HG03175 (cell line): ENCODE results near the gene CCDC175.

ENCODE experiments used
- ATAC-seq: cut with Tn5 transposase; IDR thresholded peaks from one replicate; pipeline ENCODE4 v1.9.1; 2021; ENCODE audit warnings: mild to moderate bottlenecking, moderate library complexity; ENCODE audit not compliant: unreplicated experiment

The CCDC175 gene

GRCh38 chr14:59541731-59542130 is 34.9 kb downstream of the CCDC175 start:
- no peak for ATAC-seq

DNA sequence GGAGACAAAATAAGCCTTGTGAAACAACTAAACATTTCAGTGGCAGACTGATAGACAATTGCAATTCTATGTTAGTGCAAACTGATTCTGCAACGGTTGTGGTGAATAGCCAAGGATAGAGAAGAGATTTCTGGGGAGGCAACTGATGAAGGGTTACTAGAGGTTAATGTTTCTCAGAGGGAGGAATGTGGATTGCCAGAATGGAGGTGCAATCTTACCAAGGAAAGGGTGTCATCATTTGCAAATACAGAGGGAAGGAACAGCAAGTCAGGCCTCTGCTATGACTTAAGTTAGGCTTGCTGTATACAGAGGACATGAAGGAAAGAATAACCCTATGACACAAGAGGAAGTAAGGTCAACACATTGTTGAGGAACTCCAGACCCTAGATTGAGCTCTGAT is 35.8 kb downstream of the CCDC175 start:
- ATAC-seq: no peak

DNA sequence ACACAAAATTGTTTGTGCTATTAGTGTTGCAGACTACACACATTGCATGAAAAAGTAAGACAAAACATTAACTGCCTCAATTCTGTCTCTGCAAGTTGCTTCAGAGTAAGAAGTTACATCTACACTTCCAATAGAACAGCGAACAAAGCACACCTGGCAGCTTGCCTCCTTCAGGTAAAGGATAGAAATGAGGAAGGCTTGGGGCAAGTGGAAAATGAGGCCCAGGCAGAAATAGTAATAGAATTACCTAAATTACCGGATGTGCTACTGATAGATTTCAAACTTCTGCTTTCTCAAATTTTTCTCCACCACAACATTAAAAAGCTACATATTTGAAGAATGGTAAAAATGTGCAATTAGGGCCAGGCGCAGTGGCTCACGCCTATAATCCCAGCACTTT is 37.7 kb downstream of the CCDC175 start:
- ATAC-seq: no peak

- ATAC-seq: no peak
These were observed 39.1 kb downstream of the CCDC175 start for GRCh38 chr14:59537476-59537875.

- no peak for ATAC-seq
These were observed 42.1 kb downstream of the CCDC175 start for GRCh38 chr14:59534361-59534987.

DNA sequence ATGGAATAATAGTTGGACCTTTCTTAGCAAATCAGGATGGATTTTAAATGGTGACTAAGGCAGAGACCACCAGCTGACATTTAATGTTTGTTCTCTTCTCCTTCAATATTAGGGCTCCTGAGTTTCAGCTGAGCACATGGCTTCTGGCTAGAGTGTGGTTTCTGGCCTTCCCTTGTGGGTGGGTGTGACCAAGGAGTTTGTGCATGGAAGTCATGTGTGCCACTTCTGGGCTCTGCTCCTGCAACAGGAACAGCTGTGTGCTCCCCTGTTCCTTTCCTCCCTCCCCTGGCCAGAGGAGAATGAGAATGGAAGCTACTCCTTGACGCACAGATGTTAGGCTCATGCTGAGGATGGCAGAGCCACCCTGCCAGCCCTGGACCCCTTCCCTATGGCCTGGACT is 44.2 kb downstream of the CCDC175 start:
- no peak for ATAC-seq

GRCh38 chr14:59530349-59530748 is 46.3 kb downstream of the CCDC175 start:
- ATAC-seq: no peak

DNA sequence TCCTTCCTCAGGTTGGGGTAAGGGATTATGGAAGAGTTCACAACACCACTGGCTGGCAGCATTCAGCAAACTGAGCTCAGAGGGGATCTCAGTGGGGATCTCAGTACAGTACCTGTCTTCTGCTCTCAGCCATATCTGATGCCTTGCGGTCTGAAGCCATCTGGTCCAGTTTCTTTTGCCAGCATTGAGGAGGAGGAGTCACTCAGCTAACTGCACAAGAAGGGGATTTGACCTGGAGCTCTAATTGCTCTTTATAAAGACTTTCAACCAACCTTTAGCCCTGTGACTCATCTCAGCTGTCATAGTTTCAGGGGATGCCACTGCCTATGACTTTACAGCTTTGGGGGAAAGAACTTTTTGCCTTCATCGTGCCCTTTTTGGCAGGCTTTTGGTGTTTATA is 47.4 kb downstream of the CCDC175 start:
- ATAC-seq: no peak

- no peak for ATAC-seq
These were observed 56.4 kb downstream of the CCDC175 start for GRCh38 chr14:59520224-59520623.

DNA sequence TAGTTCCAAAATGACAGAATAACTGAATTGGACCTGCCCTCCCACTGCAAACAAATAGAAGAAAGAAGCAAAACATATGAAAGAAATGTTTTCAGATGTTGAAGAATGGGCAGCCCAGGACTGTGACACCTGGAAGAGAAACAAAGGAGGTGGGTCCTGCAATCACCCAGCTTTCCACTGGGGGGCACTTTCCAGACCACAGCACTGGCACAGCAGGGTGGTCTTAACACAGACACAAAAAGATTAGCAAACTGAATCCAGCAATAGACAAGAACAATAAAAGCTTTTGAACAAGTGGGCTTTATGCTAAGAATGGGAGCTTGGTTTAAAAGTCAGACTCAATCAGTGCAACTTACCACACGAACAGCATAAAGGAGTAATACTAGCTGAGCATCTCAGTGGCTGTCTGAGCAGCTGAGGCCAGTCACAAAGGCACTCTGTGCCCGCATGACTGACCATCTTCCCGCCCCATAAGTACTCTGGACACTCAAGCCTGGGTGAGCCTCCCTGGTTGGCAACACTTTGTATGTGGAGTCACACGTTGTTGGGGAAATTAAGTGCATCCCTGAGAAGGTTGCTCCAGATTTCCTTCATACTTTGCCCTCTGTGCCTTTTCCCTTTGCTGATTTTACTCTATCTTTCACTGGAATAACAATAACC is 64.6 kb downstream of the CCDC175 start:
- peak; percentile 45 for ATAC-seq

- ATAC-seq: no peak
These were observed 65.6 kb downstream of the CCDC175 start for GRCh38 chr14:59510966-59511365.

GRCh38 chr14:59510001-59510400 is 66.6 kb downstream of the CCDC175 start:
- ATAC-seq: no peak

- ATAC-seq: no peak
These were observed 67.5 kb downstream of the CCDC175 start for GRCh38 chr14:59509101-59509500.

DNA sequence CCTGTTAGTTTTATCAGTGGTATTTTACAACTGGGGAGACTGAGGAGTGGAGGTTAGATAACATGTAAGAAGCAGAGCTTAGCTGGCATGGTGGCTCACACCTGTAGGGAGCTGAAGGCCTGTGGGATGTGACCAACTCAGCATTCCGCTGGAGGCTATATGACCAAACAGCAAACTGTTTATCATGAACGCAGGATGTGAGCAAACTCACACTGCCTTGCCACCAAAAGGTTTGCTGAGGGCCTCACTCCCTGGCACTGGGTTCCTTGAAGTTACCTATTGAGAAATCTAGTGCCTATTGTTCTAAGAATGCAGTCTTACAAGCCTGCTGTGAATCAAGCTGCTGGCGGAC is 68.9 kb downstream of the CCDC175 start:
- no peak for ATAC-seq

DNA sequence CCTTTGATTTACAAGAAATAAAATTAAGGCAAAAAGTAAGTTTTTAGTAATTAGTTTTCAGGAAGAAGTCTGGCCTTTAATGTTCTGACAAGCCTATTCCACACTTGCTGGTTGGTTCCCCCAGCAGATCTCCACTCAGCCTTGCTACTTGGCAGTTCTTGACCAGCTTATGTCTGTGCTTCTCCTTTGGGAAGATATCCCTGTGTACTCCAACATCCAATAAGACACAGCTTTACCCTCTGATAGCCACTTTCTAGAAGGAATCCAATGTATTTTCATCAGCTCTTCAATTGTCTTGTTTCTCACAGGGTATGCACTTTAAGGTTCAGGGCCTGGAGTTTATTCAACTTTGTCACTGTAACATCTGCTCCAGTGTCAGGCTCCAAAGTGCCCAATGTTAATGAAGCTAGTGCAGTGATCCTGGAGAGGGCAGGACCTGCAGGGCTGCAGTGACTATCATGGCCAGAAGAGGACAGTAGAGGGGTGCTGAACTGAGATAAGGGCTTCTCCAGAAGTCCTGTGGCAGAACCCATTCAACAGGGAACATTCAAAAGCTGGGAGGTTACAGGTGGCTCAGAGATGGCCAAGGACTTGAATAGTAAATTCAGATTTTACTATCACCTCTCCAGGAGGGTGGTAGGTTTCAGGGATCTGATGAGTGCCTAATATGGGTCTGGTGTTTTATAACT is 69.4 kb downstream of the CCDC175 start:
- ATAC-seq: peak; percentile 83

DNA sequence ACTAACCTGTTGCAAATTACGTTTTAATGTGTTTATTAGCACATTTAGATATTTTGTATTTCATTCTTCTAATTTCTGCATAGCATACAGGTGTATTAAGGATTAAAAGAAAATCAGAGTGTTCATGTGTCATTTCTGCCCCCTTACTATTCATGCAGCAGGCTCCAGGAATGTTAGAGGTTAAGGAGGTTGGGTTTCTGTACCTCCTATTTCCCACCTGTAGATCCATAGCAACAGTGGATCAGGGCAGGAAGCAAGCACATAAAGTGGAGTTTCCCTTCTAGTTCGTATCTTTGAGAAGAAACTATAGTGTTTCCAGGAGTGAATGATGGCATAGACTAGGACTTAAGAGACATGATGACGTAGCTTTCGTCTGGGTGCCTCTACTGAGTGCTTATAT is 73.4 kb downstream of the CCDC175 start:
- ATAC-seq: no peak

DNA sequence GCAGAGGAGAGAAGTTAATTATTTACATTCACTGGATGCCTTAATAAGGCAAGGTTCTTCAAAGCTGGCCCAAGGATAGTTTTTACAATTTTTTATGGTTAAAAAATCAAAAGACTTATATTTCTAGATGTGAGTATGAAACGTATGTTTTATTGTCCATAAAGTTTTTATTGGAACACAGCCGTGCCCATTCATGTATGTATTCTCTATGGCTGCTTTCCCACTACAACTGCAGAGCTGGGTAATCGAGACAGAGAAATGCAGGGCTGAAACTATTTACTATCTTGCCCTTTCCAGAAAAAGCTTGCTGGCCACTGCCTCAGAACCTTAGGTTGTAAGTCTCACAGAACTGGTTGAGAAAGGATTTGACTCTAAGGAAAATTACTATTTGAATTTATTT is 75.9 kb downstream of the CCDC175 start:
- no peak for ATAC-seq

DNA sequence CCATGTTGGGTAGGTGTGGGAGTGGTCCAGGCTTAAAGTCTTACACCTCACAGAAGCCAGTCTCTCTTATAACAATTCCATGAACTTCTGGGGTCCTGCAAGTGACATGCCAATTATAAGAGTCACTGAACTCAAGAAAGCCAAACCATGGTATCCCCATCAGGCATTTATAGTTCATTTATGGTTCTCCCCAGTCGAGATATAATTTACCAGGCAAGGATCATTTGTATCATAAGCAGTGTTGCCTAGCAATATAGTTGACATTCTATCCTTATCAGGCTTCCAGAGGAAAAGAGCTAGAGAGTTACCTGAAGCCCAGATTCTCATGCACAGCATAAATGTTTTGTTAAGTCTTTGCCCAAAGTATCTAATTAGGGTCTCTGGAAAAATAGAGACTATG is 84.2 kb downstream of the CCDC175 start:
- ATAC-seq: no peak

DNA sequence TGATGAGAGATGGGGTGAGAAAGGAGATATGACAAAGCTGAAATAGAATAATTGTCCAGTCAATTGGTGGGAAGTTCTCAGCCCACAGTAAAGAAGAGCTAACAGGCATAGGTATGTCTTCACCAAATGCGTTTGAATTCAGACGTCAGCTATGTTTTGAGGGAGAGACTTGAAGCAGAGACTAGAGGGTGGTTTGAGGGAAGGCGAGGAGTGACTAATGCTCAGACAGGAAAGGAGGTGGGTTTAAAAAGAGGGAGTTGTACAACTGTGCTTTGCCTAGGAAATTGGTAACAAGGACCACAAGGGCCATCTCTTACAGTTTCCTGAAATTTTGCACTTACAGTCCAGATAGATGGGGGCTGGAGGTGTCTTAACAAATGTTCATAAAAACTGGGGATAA is 85.9 kb downstream of the CCDC175 start:
- ATAC-seq: no peak

- ATAC-seq: peak; percentile 51
These were observed 91.9 kb downstream of the CCDC175 start for GRCh38 chr14:59484639-59485175.

DNA sequence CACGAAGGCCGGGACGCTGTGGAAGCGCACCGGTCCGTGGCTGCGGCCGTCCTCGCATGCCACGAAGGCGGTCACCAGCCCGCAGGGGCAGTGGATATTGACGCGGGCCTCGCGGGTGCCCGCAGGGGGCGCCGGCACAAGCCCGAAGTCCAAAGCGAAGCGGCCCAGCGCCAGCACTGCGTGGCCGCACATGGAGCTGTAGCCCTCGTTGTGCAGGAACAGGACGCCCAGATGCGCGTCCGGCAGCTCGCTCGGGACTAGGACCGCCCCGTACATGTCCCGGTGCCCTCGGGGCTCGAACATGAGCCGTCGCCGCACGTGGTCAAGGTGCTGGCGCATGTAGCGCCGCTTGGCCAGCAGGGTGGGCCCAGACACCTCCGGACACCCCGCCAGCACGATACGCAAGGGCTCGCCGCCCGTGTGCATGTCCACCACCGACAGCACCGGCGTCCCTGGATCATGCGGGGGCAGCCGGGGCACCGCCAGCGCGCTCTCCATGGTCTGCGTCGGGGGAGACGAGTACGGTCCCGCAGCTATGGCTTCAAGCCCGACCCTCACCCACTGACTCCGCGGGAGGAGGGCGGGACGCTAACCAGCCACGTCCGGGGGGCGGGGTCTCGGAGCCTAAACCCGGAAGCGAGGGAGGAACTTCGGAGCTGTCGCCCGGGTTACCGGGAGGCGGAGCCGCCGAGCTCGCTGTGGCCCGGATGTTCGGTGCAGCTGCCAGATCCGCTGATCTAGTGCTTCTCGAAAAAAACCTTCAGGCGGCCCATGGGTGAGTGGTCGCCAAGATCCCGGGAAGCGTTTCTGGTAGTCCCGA is 92.6 kb downstream of the CCDC175 start, which contains the start of the genes JKAMP and L3HYPDH:
JKAMP (plus strand) TSS at position 699 of the 820 bp plus-strand sequence; CDS start at position 772, 73 bp downstream.
L3HYPDH (minus strand) TSS at position 590 of the 820 bp plus-strand sequence; CDS start at position 498, 92 bp downstream.
- peak; percentile 91 for ATAC-seq
